ENCODE results near the gene TBC1D14.
A peak's percentile ranks its signal among the peaks of the same experiment; 100 is the strongest.
"Not testable (repeated sequence)": the region's sequence is repeated elsewhere in the genome, so short reads cannot be mapped to it uniquely, and the experiment has no call there.

TBC1D14 gene

GRCh38 chr4:6972911-6973310, 63.3 kb downstream of the TBC1D14 start:
- peak; percentile 40 for DNase-seq (ENCODE audit: low spot score)

GRCh38 chr4:6974138-6974848, 64.7 kb downstream of the TBC1D14 start:
- peak; percentile 79 for DNase-seq (ENCODE audit: low spot score)

- DNase-seq (ENCODE audit: low spot score): not testable (repeated sequence)
Observed at GRCh38 chr4:6977846-6978245, 68.2 kb downstream of the TBC1D14 start.

- no peak for DNase-seq (ENCODE audit: low spot score)
Observed at GRCh38 chr4:6983544-6984142, 74.0 kb downstream of the TBC1D14 start.

GRCh38 chr4:6984612-6985425, 75.2 kb downstream of the TBC1D14 start:
- no peak for DNase-seq (ENCODE audit: low spot score)

GRCh38 chr4:6986072-6986780, 76.6 kb downstream of the TBC1D14 start:
- peak; percentile 52 for DNase-seq (ENCODE audit: low spot score)

- peak; percentile 93 for DNase-seq (ENCODE audit: low spot score)
Observed at GRCh38 chr4:6986781-6987587, 77.4 kb downstream of the TBC1D14 start.

- DNase-seq (ENCODE audit: low spot score): peak; percentile 48
Observed at GRCh38 chr4:6987588-6987961, 77.9 kb downstream of the TBC1D14 start.

GRCh38 chr4:6988016-6988715, 78.5 kb downstream of the TBC1D14 start:
- DNase-seq (ENCODE audit: low spot score): no peak

GRCh38 chr4:6989331-6989923, 79.8 kb downstream of the TBC1D14 start:
- DNase-seq (ENCODE audit: low spot score): no peak

GRCh38 chr4:6990661-6991060, 81.0 kb downstream of the TBC1D14 start:
- no peak for DNase-seq (ENCODE audit: low spot score)

GRCh38 chr4:6991249-6991648, 81.6 kb downstream of the TBC1D14 start:
- DNase-seq (ENCODE audit: low spot score): no peak

GRCh38 chr4:6991771-6992557, 82.3 kb downstream of the TBC1D14 start:
- DNase-seq (ENCODE audit: low spot score): peak; percentile 95

GRCh38 chr4:6992728-6993677, 83.4 kb downstream of the TBC1D14 start:
- DNase-seq (ENCODE audit: low spot score): peak; percentile 77

GRCh38 chr4:6996481-6996880, 86.9 kb downstream of the TBC1D14 start:
- no peak for DNase-seq (ENCODE audit: low spot score)

GRCh38 chr4:6999172-7000086, 89.8 kb downstream of the TBC1D14 start:
- DNase-seq (ENCODE audit: low spot score): peak; percentile 73

- DNase-seq (ENCODE audit: low spot score): no peak
Observed at GRCh38 chr4:7000421-7001176, 91.0 kb downstream of the TBC1D14 start.

All from kidney tubule cell (primary cell).